ENCODE results near the gene TAF6L. TPM values are rescaled to one million over a fixed set of nuclear protein-coding genes. Genes with fewer than 3 reads are reported as not detected.

Gene TAF6L
- total and polyA plus RNA-seq, 9 of the 15 experiments (the other 6 are each of a cell fraction or from before 2014, with no cell fraction given): 0.04 to 45.5 (median 20.8) TPM

DNA sequence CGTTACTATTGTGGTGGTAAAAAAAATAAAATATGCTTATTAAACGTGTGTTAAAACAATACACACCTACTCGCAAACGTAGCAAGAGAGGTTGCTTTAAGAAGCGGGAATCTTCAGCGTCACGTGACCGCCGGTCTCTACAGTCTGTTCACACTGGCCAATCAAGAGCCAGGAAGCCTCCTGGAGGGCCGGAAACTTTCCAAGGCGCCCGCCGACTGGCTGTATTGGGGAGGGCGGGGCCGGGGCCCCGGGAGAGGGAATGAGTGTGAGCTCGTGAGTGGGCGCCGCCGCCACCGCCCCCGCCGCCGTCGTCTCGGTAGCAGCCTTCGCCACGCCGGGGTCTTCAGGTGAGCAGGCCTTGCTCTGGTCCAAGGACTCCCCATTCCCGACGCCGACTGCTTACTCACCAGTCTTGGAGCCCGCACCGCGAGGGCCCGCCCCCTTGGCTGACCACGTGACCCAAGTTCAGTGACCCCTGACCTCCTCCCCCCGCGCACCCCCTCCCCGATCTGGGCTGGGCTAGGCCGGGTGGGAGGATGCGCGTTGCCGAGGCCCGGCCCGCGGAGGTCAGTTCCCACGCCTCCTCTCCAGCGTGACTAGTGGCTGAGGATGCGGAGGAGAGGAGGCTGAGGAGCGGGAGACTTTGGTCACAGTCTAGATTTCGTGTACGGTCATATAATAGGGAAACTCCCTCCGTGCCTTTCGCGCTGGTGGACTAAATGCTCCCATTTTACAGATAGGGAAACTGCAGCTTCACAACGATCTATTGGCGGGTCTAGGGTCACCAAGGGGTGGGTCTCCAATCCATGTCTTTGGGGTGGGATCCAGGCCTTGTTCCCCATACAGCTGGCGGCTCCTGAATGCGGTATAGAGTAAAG is at the start of gene TAF6L (continued):
- TF ChIP-seq STAT6 (CRISPR knock-in tag; IDR thresholded peaks at IDR 0.05) (no peak; the same call in 1 of the 2 replicates), ZFP1 (CRISPR knock-in tag; IDR thresholded peaks at IDR 0.05) (no peak), SIN3B (IDR thresholded peaks at IDR 0.05; ENCODE audit: low read depth) (no peak), CBX8 (IDR thresholded peaks at IDR 0.05; ENCODE audit: borderline replicate concordance, extremely low read depth, low read depth, low read length, poor library complexity, severe bottlenecking) (no peak), GATAD2B (IDR thresholded peaks at IDR 0.05; ENCODE audit: borderline replicate concordance) (no peak), MTA1 (IDR thresholded peaks at IDR 0.05; ENCODE audit: borderline replicate concordance) (peak; percentile 76; the same call in 1 of the 2 replicates), ZNF589 (CRISPR knock-in tag; IDR thresholded peaks at IDR 0.05; ENCODE audit: low read depth) (no peak), ATF6 (CRISPR knock-in tag; IDR thresholded peaks at IDR 0.05) (no peak), SOX6 (IDR thresholded peaks at IDR 0.05) (no peak), JUN (IDR thresholded peaks at IDR 0.05; ENCODE audit: borderline replicate concordance, low read depth, low read length) (peak; percentile 24; the same call in 1 of the 2 replicates), JUN (CRISPR knock-in tag; IDR thresholded peaks at IDR 0.05; ENCODE audit: borderline replicate concordance) (peak; percentile 53; the same call in 1 of the 2 replicates), NONO (IDR thresholded peaks at IDR 0.05; ENCODE audit: low read depth in 2 of 2, low read length in 1 of 2) (0 out of 4 replicates have a peak, but pooled peaks of 1 of the 2 experiments have one; percentile 13), RBM34 (IDR thresholded peaks at IDR 0.05; ENCODE audit: borderline replicate concordance, insufficient read depth, low read length) (no peak), ZNF24 (IDR thresholded peaks at IDR 0.05) (no peak)
- TF ChIP-seq, protein P1, sequence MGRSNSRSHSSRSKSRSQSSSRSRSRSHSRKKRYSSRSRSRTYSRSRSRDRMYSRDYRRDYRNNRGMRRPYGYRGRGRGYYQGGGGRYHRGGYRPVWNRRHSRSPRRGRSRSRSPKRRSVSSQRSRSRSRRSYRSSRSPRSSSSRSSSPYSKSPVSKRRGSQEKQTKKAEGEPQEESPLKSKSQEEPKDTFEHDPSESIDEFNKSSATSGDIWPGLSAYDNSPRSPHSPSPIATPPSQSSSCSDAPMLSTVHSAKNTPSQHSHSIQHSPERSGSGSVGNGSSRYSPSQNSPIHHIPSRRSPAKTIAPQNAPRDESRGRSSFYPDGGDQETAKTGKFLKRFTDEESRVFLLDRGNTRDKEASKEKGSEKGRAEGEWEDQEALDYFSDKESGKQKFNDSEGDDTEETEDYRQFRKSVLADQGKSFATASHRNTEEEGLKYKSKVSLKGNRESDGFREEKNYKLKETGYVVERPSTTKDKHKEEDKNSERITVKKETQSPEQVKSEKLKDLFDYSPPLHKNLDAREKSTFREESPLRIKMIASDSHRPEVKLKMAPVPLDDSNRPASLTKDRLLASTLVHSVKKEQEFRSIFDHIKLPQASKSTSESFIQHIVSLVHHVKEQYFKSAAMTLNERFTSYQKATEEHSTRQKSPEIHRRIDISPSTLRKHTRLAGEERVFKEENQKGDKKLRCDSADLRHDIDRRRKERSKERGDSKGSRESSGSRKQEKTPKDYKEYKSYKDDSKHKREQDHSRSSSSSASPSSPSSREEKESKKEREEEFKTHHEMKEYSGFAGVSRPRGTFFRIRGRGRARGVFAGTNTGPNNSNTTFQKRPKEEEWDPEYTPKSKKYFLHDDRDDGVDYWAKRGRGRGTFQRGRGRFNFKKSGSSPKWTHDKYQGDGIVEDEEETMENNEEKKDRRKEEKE (IDR thresholded peaks at IDR 0.05; ENCODE audit: borderline replicate concordance in 1 of 2, control insufficient read depth in 1 of 2, low read depth in 2 of 2, low read length in 1 of 2): no peak
- TF ChIP-seq, protein P2, sequence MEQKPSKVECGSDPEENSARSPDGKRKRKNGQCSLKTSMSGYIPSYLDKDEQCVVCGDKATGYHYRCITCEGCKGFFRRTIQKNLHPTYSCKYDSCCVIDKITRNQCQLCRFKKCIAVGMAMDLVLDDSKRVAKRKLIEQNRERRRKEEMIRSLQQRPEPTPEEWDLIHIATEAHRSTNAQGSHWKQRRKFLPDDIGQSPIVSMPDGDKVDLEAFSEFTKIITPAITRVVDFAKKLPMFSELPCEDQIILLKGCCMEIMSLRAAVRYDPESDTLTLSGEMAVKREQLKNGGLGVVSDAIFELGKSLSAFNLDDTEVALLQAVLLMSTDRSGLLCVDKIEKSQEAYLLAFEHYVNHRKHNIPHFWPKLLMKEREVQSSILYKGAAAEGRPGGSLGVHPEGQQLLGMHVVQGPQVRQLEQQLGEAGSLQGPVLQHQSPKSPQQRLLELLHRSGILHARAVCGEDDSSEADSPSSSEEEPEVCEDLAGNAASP (IDR thresholded peaks at IDR 0.05): no peak
